ENCODE results near the gene LETM1. TPM values are rescaled to one million over a fixed set of nuclear protein-coding genes. Genes with fewer than 3 reads are reported as not detected.

LETM1 gene
- total RNA-seq, 1 donor from 2014 or later = 41.3 TPM

DNA sequence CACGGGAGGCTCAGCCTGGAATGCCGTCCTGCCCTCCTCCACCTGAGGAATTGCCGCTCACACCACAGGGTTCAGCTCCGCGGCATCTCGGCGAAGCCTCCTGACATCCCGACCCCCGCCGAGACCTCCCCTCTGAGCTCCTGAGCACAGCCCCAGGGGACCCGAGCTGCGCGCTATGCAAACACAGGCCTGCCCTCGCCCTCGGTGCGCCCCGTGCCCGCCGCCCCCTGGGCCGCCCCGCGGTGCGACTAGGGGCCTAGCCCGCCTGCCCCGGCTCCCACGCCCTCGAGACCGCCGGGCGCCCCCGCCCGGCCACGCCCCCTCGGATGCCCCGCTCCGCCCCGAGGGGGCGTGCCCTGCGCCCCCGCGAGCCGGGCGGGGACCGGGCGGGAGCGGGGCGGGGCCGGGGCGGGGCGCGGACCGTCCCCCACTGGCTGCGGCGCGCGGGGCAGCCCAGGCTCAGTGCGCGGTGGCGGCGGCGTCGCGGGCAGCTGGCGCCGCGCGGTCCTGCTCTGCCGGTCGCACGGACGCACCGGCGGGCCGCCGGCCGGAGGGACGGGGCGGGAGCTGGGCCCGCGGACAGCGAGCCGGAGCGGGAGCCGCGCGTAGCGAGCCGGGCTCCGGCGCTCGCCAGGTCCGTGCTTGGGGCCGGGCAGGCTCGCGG, 63.0 kb downstream of the LETM1 start, which contains the start of gene FGFR3:
Gene FGFR3, plus strand, starts transcription at position 462 of the 664 bp plus-strand sequence. CDS start 642 bp downstream, outside the sequence.
- peaks cover 3% of the 10 kb centered on the region for H3K27me3 Mint-ChIP-seq (ENCODE audit: low read depth)
- TF ChIP-seq, protein P1, sequence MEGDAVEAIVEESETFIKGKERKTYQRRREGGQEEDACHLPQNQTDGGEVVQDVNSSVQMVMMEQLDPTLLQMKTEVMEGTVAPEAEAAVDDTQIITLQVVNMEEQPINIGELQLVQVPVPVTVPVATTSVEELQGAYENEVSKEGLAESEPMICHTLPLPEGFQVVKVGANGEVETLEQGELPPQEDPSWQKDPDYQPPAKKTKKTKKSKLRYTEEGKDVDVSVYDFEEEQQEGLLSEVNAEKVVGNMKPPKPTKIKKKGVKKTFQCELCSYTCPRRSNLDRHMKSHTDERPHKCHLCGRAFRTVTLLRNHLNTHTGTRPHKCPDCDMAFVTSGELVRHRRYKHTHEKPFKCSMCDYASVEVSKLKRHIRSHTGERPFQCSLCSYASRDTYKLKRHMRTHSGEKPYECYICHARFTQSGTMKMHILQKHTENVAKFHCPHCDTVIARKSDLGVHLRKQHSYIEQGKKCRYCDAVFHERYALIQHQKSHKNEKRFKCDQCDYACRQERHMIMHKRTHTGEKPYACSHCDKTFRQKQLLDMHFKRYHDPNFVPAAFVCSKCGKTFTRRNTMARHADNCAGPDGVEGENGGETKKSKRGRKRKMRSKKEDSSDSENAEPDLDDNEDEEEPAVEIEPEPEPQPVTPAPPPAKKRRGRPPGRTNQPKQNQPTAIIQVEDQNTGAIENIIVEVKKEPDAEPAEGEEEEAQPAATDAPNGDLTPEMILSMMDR (IDR thresholded peaks at IDR 0.05) = no peak
- no peaks in the 10 kb centered on the region for H3K9me3 Mint-ChIP-seq (ENCODE audit: low read depth)
- no peak within 1 kb of the TSS for H3K27ac Mint-ChIP-seq (ENCODE audit: unreplicated experiment)
- peak within 1 kb of the TSS; percentile 28 for H3K4me3 Mint-ChIP-seq (ENCODE audit: unreplicated experiment)
- no peaks in the 10 kb centered on the region for H3K4me1 Mint-ChIP-seq (ENCODE audit: low read depth)
- H3K36me3 Mint-ChIP-seq (ENCODE audit: low read depth) = no peaks in the 10 kb centered on the region
- no peak for DNase-seq (ENCODE audit: low spot score)

DNA sequence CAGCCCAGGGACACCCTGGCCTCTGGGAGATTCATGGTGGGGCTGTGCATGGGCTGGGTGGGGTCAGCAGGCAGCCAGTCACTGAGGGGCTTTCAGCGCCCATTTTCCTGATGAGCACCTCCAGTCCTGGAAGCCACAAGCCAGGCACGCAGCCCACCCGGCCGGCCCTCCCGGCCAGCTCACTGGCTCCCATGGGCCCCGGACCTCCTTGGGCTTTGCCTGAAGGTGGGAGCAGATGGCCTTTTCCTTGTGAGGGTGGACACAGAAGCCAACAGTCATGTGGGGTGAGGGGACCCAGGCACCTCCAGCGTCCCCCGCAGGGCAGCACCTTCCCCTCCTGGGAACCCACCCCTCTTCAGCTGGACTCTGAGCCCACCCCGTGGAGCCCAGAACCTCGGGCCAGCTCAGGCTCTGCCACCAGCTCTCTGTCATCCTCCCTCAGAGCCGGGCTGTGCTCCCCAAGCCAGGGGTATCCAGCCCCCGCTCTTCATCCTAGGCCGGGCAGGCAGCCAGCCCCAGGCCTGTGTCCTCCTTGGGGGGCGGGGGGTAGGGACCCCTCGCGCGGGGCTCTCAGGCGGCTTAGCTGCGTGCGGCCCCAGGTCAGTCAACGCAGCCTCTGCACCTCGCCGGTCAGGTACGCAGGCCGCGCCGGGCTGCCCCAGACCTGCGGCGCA, 63.7 kb downstream of the LETM1 start:
- Mint-ChIP-seq H3K36me3 (ENCODE audit: low read depth) (no peaks in the 10 kb centered on the region), H3K4me3 (ENCODE audit: unreplicated experiment) (no peak overlapping the region), H3K27ac (ENCODE audit: unreplicated experiment) (no peak overlapping the region), H3K9me3 (ENCODE audit: low read depth) (no peaks in the 10 kb centered on the region), H3K27me3 (ENCODE audit: low read depth) (peaks cover 3% of the 10 kb centered on the region), H3K4me1 (ENCODE audit: low read depth) (no peaks in the 10 kb centered on the region)
- no peak for DNase-seq (ENCODE audit: low spot score)
- TF ChIP-seq, protein P1 (IDR thresholded peaks at IDR 0.05) = no peak

DNA sequence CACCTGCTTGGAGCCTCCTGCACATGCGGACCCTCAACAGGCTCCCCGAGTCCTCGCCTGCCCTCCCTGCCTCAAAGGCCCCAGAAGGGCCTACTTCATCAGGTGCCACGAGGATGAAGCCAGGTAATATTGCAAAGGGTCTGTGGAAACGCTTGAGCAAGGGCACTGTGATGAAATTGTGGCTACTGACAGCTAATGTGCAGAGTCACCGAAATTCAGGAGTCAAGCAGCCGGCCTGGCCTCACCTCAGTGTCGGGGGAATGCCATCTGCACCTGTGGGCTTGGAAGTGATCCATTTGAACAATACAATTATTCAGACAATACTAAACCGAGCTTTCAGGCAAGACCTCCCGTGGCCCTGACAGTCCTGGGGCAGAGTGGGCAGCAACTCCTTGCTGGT, 66.0 kb downstream of the LETM1 start:
- no peaks in the 10 kb centered on the region for H3K9me3 Mint-ChIP-seq (ENCODE audit: low read depth)
- TF ChIP-seq, protein P1 (IDR thresholded peaks at IDR 0.05) = no peak
- H3K27me3 Mint-ChIP-seq (ENCODE audit: low read depth) = no peaks in the 10 kb centered on the region
- no peak overlapping the region for H3K27ac Mint-ChIP-seq (ENCODE audit: unreplicated experiment)
- no peaks in the 10 kb centered on the region for H3K4me1 Mint-ChIP-seq (ENCODE audit: low read depth)
- no peak overlapping the region for H3K4me3 Mint-ChIP-seq (ENCODE audit: unreplicated experiment)
- no peak for DNase-seq (ENCODE audit: low spot score)
- H3K36me3 Mint-ChIP-seq (ENCODE audit: low read depth) = no peaks in the 10 kb centered on the region

DNA sequence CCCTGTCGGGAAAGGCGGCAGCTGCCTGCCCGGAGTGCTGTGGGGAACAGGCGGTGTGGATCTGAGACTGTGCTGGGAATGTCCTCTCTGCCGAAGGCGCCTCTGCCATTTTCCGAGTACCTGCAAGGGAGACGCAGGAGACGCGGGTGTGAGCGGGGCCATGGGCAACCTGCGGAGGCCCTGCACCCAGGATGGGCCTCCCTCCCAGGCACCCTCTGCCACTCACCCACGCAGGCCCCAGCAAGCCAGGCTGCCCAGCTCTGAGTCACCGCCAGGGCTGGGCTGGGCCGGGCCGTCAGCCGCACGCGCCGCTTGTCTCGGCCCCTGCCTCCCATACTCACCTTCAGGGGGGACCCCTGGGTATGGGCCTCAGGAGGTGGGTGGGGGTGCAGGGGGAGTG, 66.4 kb downstream of the LETM1 start:
- no peak for DNase-seq (ENCODE audit: low spot score)
- H3K36me3 Mint-ChIP-seq (ENCODE audit: low read depth) = no peaks in the 10 kb centered on the region

DNA sequence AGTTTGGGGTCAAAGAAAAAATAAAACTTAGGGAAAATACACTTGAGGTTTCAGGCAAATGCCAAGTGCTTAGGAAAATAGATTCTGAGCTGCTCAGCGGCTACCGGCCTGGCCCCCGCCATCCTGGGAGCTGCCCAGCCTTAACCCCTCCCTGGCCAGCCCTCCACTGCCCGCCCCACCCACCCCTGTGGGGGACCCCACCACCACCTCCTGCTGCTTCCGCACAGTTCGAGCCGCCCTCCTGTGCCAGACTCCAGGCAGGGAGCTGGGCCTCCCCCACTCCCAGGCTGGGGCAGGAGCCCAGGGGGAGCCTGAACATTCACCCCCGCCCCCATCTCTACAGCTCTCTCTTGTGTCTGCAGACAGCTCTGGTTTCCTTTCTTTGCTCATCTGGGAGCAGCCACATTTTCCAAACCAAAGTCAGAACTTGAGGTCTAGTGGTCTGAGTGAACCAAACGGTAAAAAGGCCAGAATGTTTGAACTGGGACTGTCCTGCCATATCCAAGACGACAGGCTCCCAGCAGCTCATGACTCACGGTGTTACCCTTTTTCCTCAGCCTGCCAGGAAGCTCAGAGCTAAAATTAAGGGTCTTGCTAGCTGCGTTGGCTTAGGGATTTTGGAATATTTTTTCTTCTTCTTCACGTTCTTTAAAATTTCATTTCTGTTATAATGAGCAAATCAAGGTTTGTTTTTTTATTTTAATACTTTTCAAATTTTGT, 67.5 kb downstream of the LETM1 start:
- no peak for DNase-seq (ENCODE audit: low spot score)
- no peaks in the 10 kb centered on the region for H3K4me1 Mint-ChIP-seq (ENCODE audit: low read depth)
- H3K27me3 Mint-ChIP-seq (ENCODE audit: low read depth) = no peaks in the 10 kb centered on the region
- no peaks in the 10 kb centered on the region for H3K36me3 Mint-ChIP-seq (ENCODE audit: low read depth)
- TF ChIP-seq, protein P1 (IDR thresholded peaks at IDR 0.05) = no peak
- H3K27ac Mint-ChIP-seq (ENCODE audit: unreplicated experiment) = peak overlapping the region; percentile 71
- no peaks in the 10 kb centered on the region for H3K9me3 Mint-ChIP-seq (ENCODE audit: low read depth)
- H3K4me3 Mint-ChIP-seq (ENCODE audit: unreplicated experiment) = no peak overlapping the region

More for the DNA sequence above, 66.4 kb downstream of the LETM1 start:
- no peaks in the 10 kb centered on the region for H3K27me3 Mint-ChIP-seq (ENCODE audit: low read depth)
- H3K4me3 Mint-ChIP-seq (ENCODE audit: unreplicated experiment) = no peak overlapping the region
- TF ChIP-seq, protein P1 (IDR thresholded peaks at IDR 0.05) = no peak
- H3K9me3 Mint-ChIP-seq (ENCODE audit: low read depth) = no peaks in the 10 kb centered on the region
- no peak overlapping the region for H3K27ac Mint-ChIP-seq (ENCODE audit: unreplicated experiment)
- H3K4me1 Mint-ChIP-seq (ENCODE audit: low read depth) = no peaks in the 10 kb centered on the region

Data from chondrocyte (in vitro differentiated cells).